ENCODE data around the gene LGMN.

DNA sequence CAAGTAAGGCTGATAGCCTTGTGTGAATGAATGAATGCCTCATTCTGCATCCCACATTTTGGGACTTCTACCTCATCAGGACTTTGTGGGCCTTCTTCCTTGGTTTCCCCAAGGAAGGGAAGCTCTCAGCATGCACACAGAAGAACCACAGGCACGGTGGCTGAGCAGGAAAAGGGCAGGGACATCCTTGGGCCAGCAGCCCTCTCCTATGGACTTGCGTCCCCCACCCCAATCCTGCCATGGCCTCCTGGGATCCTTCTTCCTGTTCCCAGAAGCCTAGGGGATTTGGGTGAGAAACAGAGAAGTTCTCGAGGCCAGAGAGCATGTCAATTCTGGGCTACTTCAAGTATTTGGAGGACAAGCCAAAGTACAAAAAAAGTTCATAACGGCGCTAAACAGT, 69.7 kb downstream of the LGMN start:
- TF ChIP-seq, protein P1, sequence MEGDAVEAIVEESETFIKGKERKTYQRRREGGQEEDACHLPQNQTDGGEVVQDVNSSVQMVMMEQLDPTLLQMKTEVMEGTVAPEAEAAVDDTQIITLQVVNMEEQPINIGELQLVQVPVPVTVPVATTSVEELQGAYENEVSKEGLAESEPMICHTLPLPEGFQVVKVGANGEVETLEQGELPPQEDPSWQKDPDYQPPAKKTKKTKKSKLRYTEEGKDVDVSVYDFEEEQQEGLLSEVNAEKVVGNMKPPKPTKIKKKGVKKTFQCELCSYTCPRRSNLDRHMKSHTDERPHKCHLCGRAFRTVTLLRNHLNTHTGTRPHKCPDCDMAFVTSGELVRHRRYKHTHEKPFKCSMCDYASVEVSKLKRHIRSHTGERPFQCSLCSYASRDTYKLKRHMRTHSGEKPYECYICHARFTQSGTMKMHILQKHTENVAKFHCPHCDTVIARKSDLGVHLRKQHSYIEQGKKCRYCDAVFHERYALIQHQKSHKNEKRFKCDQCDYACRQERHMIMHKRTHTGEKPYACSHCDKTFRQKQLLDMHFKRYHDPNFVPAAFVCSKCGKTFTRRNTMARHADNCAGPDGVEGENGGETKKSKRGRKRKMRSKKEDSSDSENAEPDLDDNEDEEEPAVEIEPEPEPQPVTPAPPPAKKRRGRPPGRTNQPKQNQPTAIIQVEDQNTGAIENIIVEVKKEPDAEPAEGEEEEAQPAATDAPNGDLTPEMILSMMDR (optimal IDR thresholded peaks at IDR 0.05 in 1 of 3, IDR thresholded peaks at IDR 0.05 in 1 of 3, conservative IDR thresholded peaks at IDR 0.05 in 1 of 3; ENCODE audit: extremely low read depth in 1 of 3, insufficient read depth in 2 of 3, low read length in 3 of 3) = no peak
- TF ChIP-seq EZH2 (IDR thresholded peaks at IDR 0.05; ENCODE audit: low read length) = no peak

All from keratinocyte (primary cell).